ENCODE data around the gene ACIN1.

- TF ChIP-seq EP300 (IDR thresholded peaks at IDR 0.05) (no peak), POLR2A (IDR thresholded peaks at IDR 0.05) (no peak)
Measured at GRCh38 chr14:23114669-23115038, 19.7 kb upstream of the ACIN1 start.
